ACC112 (cell line): ENCODE data around the gene FOXN3.

Source experiments
- H2AFZ ChIP-seq: fragments of 200-600 bp; sonication (generic); one replicate; pipeline ENCODE4 v1.6.0; 2017; ENCODE audit warnings: antibody characterized with exemption, low read length; ENCODE audit not compliant: unreplicated experiment
- H3K27ac ChIP-seq: fragments of 200-600 bp; sonication (generic); 2 replicates; pipeline ENCODE4 v1.5.1; 2014; ENCODE audit warnings: low read depth, mild to moderate bottlenecking, antibody characterized with exemption, low read length, moderate library complexity
- H3K27me3 ChIP-seq: fragments of 200-600 bp; sonication (generic); 2 replicates; pipeline ENCODE4 v1.6.1; 2014; ENCODE audit warnings: mild to moderate bottlenecking, antibody characterized with exemption, low read length, moderate library complexity, mixed read lengths; ENCODE audit not compliant: insufficient read depth
- H3K36me3 ChIP-seq: fragments of 200-600 bp; sonication (generic); 2 replicates; pipeline ENCODE4 v1.6.1; 2016; ENCODE audit warnings: mild to moderate bottlenecking, antibody characterized with exemption, low read length, moderate library complexity, mixed read lengths; ENCODE audit not compliant: insufficient read depth
- H3K4me1 ChIP-seq: fragments of 200-600 bp; sonication (generic); one replicate; pipeline ENCODE4 v1.6.1; 2016; ENCODE audit warnings: low read length, mixed read lengths; ENCODE audit not compliant: insufficient read depth, unreplicated experiment, control insufficient read depth
- H3K4me3 ChIP-seq: fragments of 200-600 bp; sonication (generic); 2 replicates; pipeline ENCODE4 v1.5.1; 2014; ENCODE audit warnings: mild to moderate bottlenecking, low read depth, low read length
- H3K79me2 ChIP-seq: fragments of 200-600 bp; sonication (generic); one replicate; pipeline ENCODE4 v1.6.0; 2016; ENCODE audit warnings: low read length; ENCODE audit not compliant: control insufficient read depth, unreplicated experiment, insufficient read depth

FOXN3 gene

GRCh38 chr14:89291351-89291940 is 125.6 kb downstream of the FOXN3 start:
- no peaks in the 10 kb centered on the region for H3K27me3 ChIP-seq
- no peak overlapping the region for H3K27ac ChIP-seq
- H3K4me1 ChIP-seq = no peaks in the 10 kb centered on the region
- no peak overlapping the region for H2AFZ ChIP-seq
- H3K36me3 ChIP-seq = no peaks in the 10 kb centered on the region
- H3K79me2 ChIP-seq = no peaks in the 10 kb centered on the region
- H3K4me3 ChIP-seq = no peak overlapping the region

DNA sequence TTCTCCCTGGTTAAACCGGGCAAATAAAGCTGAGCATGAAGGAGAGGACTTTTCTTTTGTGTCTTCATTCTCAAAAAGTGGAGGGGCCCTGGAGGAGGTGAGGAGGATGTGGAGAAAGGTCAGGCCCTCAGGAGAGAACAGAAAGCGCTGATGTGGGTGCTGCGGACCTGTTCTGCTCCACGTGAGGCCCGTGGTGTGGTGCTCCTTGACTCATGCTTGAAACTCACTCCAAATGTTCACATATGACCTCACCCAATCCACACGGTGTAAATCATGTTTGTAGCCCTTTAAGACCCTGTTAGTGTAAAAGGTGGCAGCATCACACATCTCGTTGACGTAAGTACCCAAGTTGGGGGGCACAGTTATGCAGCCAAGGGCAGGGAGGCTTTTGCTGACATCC is 126.2 kb downstream of the FOXN3 start:
- Histone ChIP-seq H3K79me2 (no peaks in the 10 kb centered on the region), H3K27me3 (no peaks in the 10 kb centered on the region), H2AFZ (no peak overlapping the region), H3K4me1 (no peaks in the 10 kb centered on the region), H3K4me3 (no peak overlapping the region), H3K36me3 (no peaks in the 10 kb centered on the region), H3K27ac (no peak overlapping the region)

DNA sequence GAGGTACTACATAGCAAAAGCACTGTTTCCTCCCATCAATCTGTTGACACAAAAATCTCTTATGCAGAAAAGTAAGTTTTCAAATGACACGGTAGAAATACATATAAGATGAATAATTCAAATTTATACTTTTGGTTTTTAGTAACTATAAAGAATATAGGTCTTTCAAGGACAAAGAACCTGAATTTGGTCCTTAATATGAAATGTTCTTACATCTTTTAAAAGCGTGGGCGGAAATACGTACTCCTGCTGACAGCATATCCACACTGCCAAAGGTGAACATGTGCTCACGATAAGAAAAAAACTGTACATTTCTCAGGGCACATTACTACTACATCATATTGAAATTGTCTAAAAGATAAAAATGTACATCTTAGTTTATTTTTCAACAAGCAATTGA is 127.6 kb downstream of the FOXN3 start:
- H3K36me3 ChIP-seq = no peaks in the 10 kb centered on the region
- no peaks in the 10 kb centered on the region for H3K27me3 ChIP-seq
- no peaks in the 10 kb centered on the region for H3K79me2 ChIP-seq
- no peak overlapping the region for H3K27ac ChIP-seq
- no peaks in the 10 kb centered on the region for H3K4me1 ChIP-seq
- H2AFZ ChIP-seq = no peak overlapping the region
- no peak overlapping the region for H3K4me3 ChIP-seq

DNA sequence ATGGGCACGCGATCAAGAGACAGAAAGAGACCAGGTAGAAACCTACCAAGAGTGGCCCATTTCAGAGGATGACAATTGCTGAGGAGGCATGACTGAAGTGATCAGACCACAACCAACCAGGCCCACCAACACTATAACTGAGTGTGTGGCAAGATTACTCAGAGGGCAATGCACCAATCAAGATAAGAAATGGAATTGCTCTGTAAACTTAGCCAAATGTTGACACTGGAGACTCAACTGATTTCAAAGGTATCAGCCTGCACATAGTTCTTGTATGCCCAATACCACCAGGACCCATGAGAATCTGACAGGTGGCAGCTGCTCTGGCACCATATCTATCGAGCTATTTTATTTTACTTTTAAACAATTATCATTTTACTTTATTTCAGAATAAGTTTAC is 128.9 kb downstream of the FOXN3 start:
- H3K4me1 ChIP-seq = no peaks in the 10 kb centered on the region
- no peaks in the 10 kb centered on the region for H3K79me2 ChIP-seq
- H3K36me3 ChIP-seq = no peaks in the 10 kb centered on the region
- H3K27ac ChIP-seq = no peak overlapping the region
- no peak overlapping the region for H3K4me3 ChIP-seq
- no peaks in the 10 kb centered on the region for H3K27me3 ChIP-seq
- no peak overlapping the region for H2AFZ ChIP-seq

DNA sequence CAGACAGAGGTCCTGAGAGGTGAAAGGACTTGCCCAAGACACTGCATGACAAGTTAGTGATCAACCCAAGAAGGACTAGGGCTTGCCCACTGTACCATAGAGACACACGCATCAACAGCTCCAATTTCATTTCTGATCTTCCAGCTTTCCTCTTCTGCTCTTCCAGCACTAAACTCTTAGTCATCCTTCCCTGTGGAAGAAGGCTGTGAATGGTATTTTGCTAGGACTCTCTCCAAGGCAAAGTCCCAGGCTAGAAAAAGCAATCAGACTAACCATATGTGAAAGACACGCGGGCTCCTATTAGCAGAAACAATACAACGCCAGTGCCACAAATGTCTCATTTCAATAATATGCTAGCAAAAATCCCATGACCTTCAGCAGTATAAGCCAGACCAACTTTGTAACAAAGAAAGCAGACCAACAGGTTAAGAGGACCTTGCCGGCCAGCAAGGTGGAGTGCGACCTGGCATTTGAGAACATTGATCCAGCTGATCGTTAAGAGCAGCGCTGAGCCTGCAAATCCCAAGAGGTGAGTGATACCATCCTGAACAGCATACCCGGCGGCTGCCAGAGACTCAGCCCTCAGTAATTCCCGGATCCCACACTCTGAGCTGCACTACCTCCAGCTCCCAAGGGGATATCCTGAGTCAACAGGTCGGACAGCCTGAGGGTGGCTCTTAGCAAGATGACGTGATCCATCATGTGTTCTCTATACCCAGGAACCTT is 132.5 kb downstream of the FOXN3 start:
- H3K36me3 ChIP-seq = peaks cover 9% of the 10 kb centered on the region
- H2AFZ ChIP-seq = no peak overlapping the region
- H3K27me3 ChIP-seq = no peaks in the 10 kb centered on the region
- no peak overlapping the region for H3K4me3 ChIP-seq
- no peaks in the 10 kb centered on the region for H3K79me2 ChIP-seq
- H3K4me1 ChIP-seq = no peaks in the 10 kb centered on the region
- H3K27ac ChIP-seq = no peak overlapping the region

- no peaks in the 10 kb centered on the region for H3K27me3 ChIP-seq
- no peak overlapping the region for H3K4me3 ChIP-seq
- H3K4me1 ChIP-seq = no peaks in the 10 kb centered on the region
- no peak overlapping the region for H2AFZ ChIP-seq
- no peak overlapping the region for H3K27ac ChIP-seq
- peaks cover 9% of the 10 kb centered on the region for H3K36me3 ChIP-seq
- no peaks in the 10 kb centered on the region for H3K79me2 ChIP-seq
These were observed 133.5 kb downstream of the FOXN3 start for GRCh38 chr14:89283327-89284060.

DNA sequence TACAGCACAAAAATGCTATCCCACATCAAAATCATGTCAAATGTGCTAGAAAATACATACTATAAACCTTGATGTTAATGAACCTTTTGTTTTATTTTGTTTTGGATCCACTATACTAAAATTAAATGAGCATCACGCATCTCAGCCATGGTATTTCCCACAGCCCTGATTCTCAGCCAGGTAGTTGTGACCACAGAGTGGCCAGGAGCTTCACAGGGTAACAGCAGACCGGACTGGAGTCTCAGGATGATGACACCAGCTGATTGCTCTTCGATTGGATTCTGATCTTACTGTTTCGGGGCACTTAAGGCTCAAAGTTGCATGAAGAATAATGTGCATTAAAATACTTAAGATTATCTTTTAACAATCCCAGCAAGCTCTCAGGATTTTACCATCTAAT is 134.8 kb downstream of the FOXN3 start:
- H2AFZ ChIP-seq = no peak overlapping the region
- H3K79me2 ChIP-seq = no peaks in the 10 kb centered on the region
- H3K27me3 ChIP-seq = no peaks in the 10 kb centered on the region
- no peak overlapping the region for H3K4me3 ChIP-seq
- peaks cover 9% of the 10 kb centered on the region for H3K36me3 ChIP-seq
- H3K27ac ChIP-seq = no peak overlapping the region
- no peaks in the 10 kb centered on the region for H3K4me1 ChIP-seq

GRCh38 chr14:89280600-89280999 is 136.4 kb downstream of the FOXN3 start:
- Histone ChIP-seq H3K27me3 (no peaks in the 10 kb centered on the region), H3K36me3 (peaks cover 9% of the 10 kb centered on the region)

DNA sequence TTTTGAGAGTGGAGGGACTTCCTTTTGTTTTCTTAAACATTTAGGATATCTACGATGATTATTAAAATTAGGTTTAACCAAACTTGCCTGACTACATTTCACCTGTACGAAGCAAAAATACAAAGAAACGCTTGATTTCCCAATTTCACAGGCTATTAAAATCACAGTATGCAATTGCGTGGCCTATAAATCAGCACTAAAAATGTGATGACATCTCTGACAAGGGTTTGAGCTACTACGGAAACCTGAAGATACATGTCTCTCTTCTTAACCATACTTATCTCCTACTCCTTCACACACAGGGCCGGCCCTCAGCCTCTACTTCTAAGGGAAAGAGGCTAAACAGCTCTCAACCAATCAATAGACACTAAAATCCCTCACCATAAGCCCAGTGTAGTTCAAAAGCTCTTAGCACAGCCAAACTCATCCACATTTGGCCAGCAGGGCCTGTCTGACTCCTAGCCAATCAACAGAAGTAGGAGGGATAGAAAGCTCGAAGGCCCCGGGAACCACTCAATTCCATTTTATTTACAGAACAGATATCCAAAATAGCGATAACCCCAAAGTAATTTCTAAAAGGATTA is 137.3 kb downstream of the FOXN3 start:
- Histone ChIP-seq H3K4me1 (no peaks in the 10 kb centered on the region), H3K27ac (no peak overlapping the region), H3K36me3 (peaks cover 9% of the 10 kb centered on the region), H3K4me3 (no peak overlapping the region), H3K27me3 (no peaks in the 10 kb centered on the region), H3K79me2 (no peaks in the 10 kb centered on the region), H2AFZ (no peak overlapping the region)

More at GRCh38 chr14:89280600-89280999, 136.4 kb downstream of the FOXN3 start:
- Histone ChIP-seq H3K79me2 (no peaks in the 10 kb centered on the region), H3K27ac (no peak overlapping the region), H3K4me1 (no peaks in the 10 kb centered on the region), H3K4me3 (no peak overlapping the region), H2AFZ (no peak overlapping the region)

- Histone ChIP-seq H3K4me3 (no peak overlapping the region), H3K36me3 (peaks cover 9% of the 10 kb centered on the region), H3K4me1 (no peaks in the 10 kb centered on the region), H3K79me2 (no peaks in the 10 kb centered on the region), H2AFZ (no peak overlapping the region), H3K27ac (no peak overlapping the region), H3K27me3 (no peaks in the 10 kb centered on the region)
These were observed 139.8 kb downstream of the FOXN3 start for GRCh38 chr14:89277203-89277602.
